NCI-H2081 treated with DMSO at 0.1 percent for 48 hours (cell line): ENCODE measurements around the gene KCNJ1.

ENCODE experiments used
- DNase-seq: peaks from one replicate; lab custom pipeline; 2025; lab: John Stamatoyannopoulos, UW

The KCNJ1 gene

GRCh38 chr11:128867277-128867676 lies at the start of gene KCNJ1:
Gene KCNJ1 (minus strand): TSS chr11:128867296. CDS start chr11:128840243, 27,053 bp downstream.
- no peak for DNase-seq

- DNase-seq: no peak
Observed at GRCh38 chr11:128916681-128917080, 49.6 kb upstream of the KCNJ1 start.

- DNase-seq: no peak
Observed at GRCh38 chr11:128916037-128916572, 49.0 kb upstream of the KCNJ1 start.

- no peak for DNase-seq
Observed at GRCh38 chr11:128915149-128915521, 48.0 kb upstream of the KCNJ1 start.

- no peak for DNase-seq
Observed at GRCh38 chr11:128914216-128915148, 47.4 kb upstream of the KCNJ1 start.

GRCh38 chr11:128913806-128914205 lies 46.7 kb upstream of the KCNJ1 start:
- DNase-seq: no peak

GRCh38 chr11:128911701-128912100 lies 44.6 kb upstream of the KCNJ1 start:
- no peak for DNase-seq

GRCh38 chr11:128911239-128911638 lies 44.1 kb upstream of the KCNJ1 start:
- DNase-seq: no peak

- no peak for DNase-seq
Observed at GRCh38 chr11:128910576-128910975, 43.5 kb upstream of the KCNJ1 start.

GRCh38 chr11:128909438-128910125 lies 42.5 kb upstream of the KCNJ1 start:
- no peak for DNase-seq

- DNase-seq: no peak
Observed at GRCh38 chr11:128908391-128909246, 41.5 kb upstream of the KCNJ1 start.

GRCh38 chr11:128907585-128907984 lies 40.5 kb upstream of the KCNJ1 start:
- no peak for DNase-seq

GRCh38 chr11:128906185-128907050 lies 39.3 kb upstream of the KCNJ1 start:
- no peak for DNase-seq

- DNase-seq: no peak
Observed at GRCh38 chr11:128905345-128906184, 38.5 kb upstream of the KCNJ1 start.

- no peak for DNase-seq
Observed at GRCh38 chr11:128904656-128905344, 37.7 kb upstream of the KCNJ1 start.

GRCh38 chr11:128904303-128904655 lies 37.2 kb upstream of the KCNJ1 start:
- no peak for DNase-seq

GRCh38 chr11:128903248-128904061 lies 36.4 kb upstream of the KCNJ1 start:
- no peak for DNase-seq

- no peak for DNase-seq
Observed at GRCh38 chr11:128902515-128903066, 35.5 kb upstream of the KCNJ1 start.
